K562 (cell line): Measurements from ENCODE around the gene SMIM35. TPM values are rescaled to one million over a fixed set of nuclear protein-coding genes. Genes with fewer than 3 reads are reported as not detected.
"Not testable (repeated sequence)": the region's sequence is repeated elsewhere in the genome, so short reads cannot be mapped to it uniquely, and the experiment has no call there.

ENCODE experiments used
- ATAC-seq: fragments of 200-7000 bp; cut with Tn5 transposase; 3 replicates; pipeline ENCODE4 v1.9.1; 2020; ENCODE audit warnings: moderate library complexity
- BruUV-seq: library from RNA; stranded (reverse); fragments of 400-500 nt; replicated peaks from 2 replicates; lab custom pipeline; 2021; lab: Mats Ljungman, UMichigan
- CTCF ChIA-PET: fragments of 300-600 bp; formaldehyde crosslinking; extraction: SDS; loops from one replicate; lab custom pipeline; 2021; ENCODE audit warnings: low intra/inter-chr PET ratio; lab: Yijun Ruan, JAX
- POLR2A ChIA-PET: fragments of 300-600, 350-650 bp; sonication (Branson Sonifier 250); formaldehyde crosslinking; extraction: SDS; loops from one replicate; lab custom pipeline; 2021; ENCODE audit warnings: antibody characterized with exemption, inconsistent platforms; lab: Yijun Ruan, JAX
- DNase-seq, 4 experiments: peaks; one replicate each; pipeline versions ENCODE4 v3.0.0 to v3.0.0-alpha.2; 2011 to 2018; ENCODE audit warnings: low spot score in 3 of 4, mixed read lengths in 3 of 4; ENCODE audit errors: extremely low read depth in 1 of 4
- FAIRE-seq: peaks from 2 replicates; lab custom pipeline; 2011; peaks lifted over from hg19 to GRCh38; lab: Jason Lieb, UNC
- H2AFZ ChIP-seq: 2 replicates; pipeline ENCODE4 v1.6.0; 2011; ENCODE audit warnings: low read depth, low read length, control low read depth, inconsistent platforms
- H3K27ac ChIP-seq: fragments of 200-600 bp; 3 replicates; pipeline ENCODE4 v1.8.0; 2011; ENCODE audit warnings: low read depth, mild to moderate bottlenecking, control low read depth, inconsistent platforms, low read length, moderate library complexity, mixed read lengths; ENCODE audit errors: extremely low read depth
- H3K27me3 ChIP-seq, 2 experiments: fragments of 300-600 bp in 1 of 2; 2 replicates in 1 of 2; 3 replicates in 1 of 2; pipeline versions ENCODE4 v1.6.0 to v1.8.0; 2011; ENCODE audit warnings: inconsistent platforms in 2 of 2, low read length in 2 of 2, mild to moderate bottlenecking in 1 of 2, mixed read lengths in 1 of 2, moderate library complexity in 1 of 2; ENCODE audit not compliant: control insufficient read depth in 2 of 2, insufficient read depth in 2 of 2
- H3K36me3 ChIP-seq: fragments of 300-600 bp; 3 replicates; pipeline ENCODE4 v1.8.0; 2011; ENCODE audit warnings: mild to moderate bottlenecking, low read length, inconsistent platforms; ENCODE audit not compliant: control insufficient read depth, insufficient read depth
- H3K4me1 ChIP-seq, 2 experiments: fragments of 200-600 bp in 1 of 2; replicated peaks in 1 of 2; 2 replicates in 1 of 2; 3 replicates in 1 of 2; pipeline versions ENCODE4 v1.5.1 to v1.8.0; 2011; ENCODE audit warnings: inconsistent platforms in 2 of 2, low read length in 2 of 2, mild to moderate bottlenecking in 1 of 2, mixed read lengths in 1 of 2, moderate library complexity in 1 of 2; ENCODE audit not compliant: control insufficient read depth in 2 of 2, insufficient read depth in 2 of 2
- H3K4me2 ChIP-seq: 2 replicates; pipeline ENCODE4 v1.6.1; 2011; ENCODE audit warnings: low read length, control low read depth, inconsistent platforms, mixed read lengths; ENCODE audit not compliant: insufficient read depth
- H3K4me3 ChIP-seq: fragments of 200-600 bp; sonication (generic), shearing (Covaris generic); 2 replicates; pipeline ENCODE4 v1.5.1; 2016; ENCODE audit warnings: control low read depth, inconsistent platforms
- H3K79me2 ChIP-seq: fragments of 200-600 bp; 3 replicates; pipeline ENCODE4 v1.8.0; 2011; ENCODE audit warnings: low read length, inconsistent platforms; ENCODE audit not compliant: control insufficient read depth, insufficient read depth
- H3K9ac ChIP-seq, 2 experiments: 2 replicates each; pipeline versions ENCODE4 v1.6.0 to v1.6.1; 2011; ENCODE audit warnings: low read depth in 2 of 2, low read length in 2 of 2, control low read depth in 1 of 2, inconsistent platforms in 1 of 2, mild to moderate bottlenecking in 1 of 2, mixed read lengths in 1 of 2; ENCODE audit not compliant: insufficient read depth in 1 of 2
- H3K9me1 ChIP-seq: one replicate; pipeline ENCODE4 v1.6.0; 2011; ENCODE audit warnings: inconsistent platforms, mild to moderate bottlenecking, low read length, moderate library complexity; ENCODE audit not compliant: control insufficient read depth, insufficient read depth
- H3K9me3 ChIP-seq: replicated peaks from 2 replicates; pipeline ENCODE4 v1.5.1; 2011; ENCODE audit warnings: low read depth, low read length, inconsistent platforms; ENCODE audit not compliant: control insufficient read depth, insufficient read depth
- H4K20me1 ChIP-seq: replicated peaks from 2 replicates; pipeline ENCODE4 v1.6.1; 2011; ENCODE audit warnings: low read length, inconsistent platforms, mixed read lengths; ENCODE audit not compliant: control insufficient read depth, insufficient read depth
- MEIS2 ChIP-seq: fragments of 450-650 bp; IDR thresholded peaks from 2 replicates; pipeline ENCODE4 v1.6.1; 2014; ENCODE audit warnings: mild to moderate bottlenecking; ENCODE audit not compliant: partially characterized antibody
- WGBS: fragments of 100-300 bp; shearing (Covaris generic); methylation state at CpG from one replicate; pipeline ENCODE4 v1.1.6; 2016; ENCODE audit warnings: low coverage, mixed read lengths; ENCODE audit not compliant: insufficient coverage; ENCODE audit errors: missing lambda C conversion rate; 5-methylcytosine and 5-hydroxymethylcytosine counted together
- in situ Hi-C: fragments of 300-500 bp; cut with MboI; formaldehyde crosslinking; loops from 4 replicates; pipeline ENCODE4 v1.15.0; 2018; ENCODE audit warnings: inconsistent platforms, mixed read lengths
- intact Hi-C: fragments of 100-400 bp; cut with micrococcal nuclease; formaldehyde crosslinking; loops from 2 replicates; pipeline ENCODE4 v1.14.2; 2022
- polyA plus RNA-seq, 8 experiments: library from polyadenylated mRNA; depleted of rRNA in 4 of 8; stranded (reverse) in 5 of 8; unstranded in 3 of 8; fragments of >200 nt; fragmentation: Nextera tagmentation in 2 of 8; fragmentation: Illumina TruSeq in 1 of 8; extraction: Ambion mirVana in 2 of 8; extraction: Trizol in 1 of 8; gene quantifications; 2 replicates each; pipeline versions ENCODE4 v1.2.1 to v1.2.3, GENCODE V29; 2011 to 2014; ENCODE audit warnings: inconsistent platforms in 1 of 8, missing spikeins in 1 of 8
- total RNA-seq, 7 experiments: library from RNA; depleted of rRNA in 6 of 7; stranded (reverse); fragments of >200 nt in 6 of 7; fragmentation: Illumina TruSeq in 2 of 7; extraction: Trizol in 2 of 7; gene quantifications; 2 replicates each; pipeline versions ENCODE4 v1.2.1 to v1.2.3, GENCODE V29; 2011 to 2021; ENCODE audit warnings: low replicate concordance in 1 of 7
- TF ChIP-seq, protein P1 (sequence below), 2 experiments: IDR thresholded peaks in 1 of 2; conservative IDR thresholded peaks in 1 of 2; 2 replicates each; pipeline ENCODE4 v1.6.1; 2016; ENCODE audit warnings: low read depth in 2 of 2, mild to moderate bottlenecking in 1 of 2, missing compliant biosample characterization in 1 of 2, missing genetic modification characterization in 1 of 2, moderate library complexity in 1 of 2

The SMIM35 gene
- total and polyA plus RNA-seq, 9 of the 15 experiments (the other 6 are each of a cell fraction or from before 2014, with no cell fraction given): 0.03 TPM; not detected in 7

DNA sequence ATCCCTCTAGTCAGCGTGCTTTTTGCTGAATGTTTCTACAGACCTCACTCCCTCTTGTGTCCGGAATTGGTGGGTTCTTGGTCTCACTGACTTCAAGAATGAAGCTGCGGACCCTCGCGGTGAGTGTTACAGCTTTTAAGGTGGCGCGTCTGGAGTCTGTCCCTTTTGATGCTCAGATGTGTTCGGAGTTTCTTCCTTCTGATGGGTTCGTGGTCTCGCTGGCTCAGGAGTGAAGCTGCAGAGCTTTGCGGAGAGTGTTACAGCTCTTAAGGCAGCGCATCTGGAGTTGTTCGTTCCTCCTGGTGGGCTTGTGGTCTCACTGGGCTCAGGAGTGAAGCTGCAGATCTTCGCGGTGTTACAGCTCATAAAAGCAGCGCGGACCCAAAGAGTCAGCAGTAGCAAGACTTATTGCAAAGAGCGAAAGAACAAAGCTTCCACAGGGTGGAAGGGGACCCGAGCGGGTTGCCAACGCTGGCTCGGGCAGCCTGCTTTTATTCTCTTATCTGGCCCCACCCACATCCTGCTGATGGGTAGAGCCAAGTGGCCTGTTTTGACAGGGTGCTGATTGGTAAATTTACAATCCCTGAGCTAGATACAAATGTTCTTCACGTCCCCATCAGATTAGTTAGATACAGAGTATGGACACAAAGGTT is 109.0 kb downstream of the SMIM35 start:
- H3K4me3 ChIP-seq, DNase-seq, H3K36me3 ChIP-seq, CTCF ChIA-PET, H3K9me1 ChIP-seq, ATAC-seq, FAIRE-seq, H3K27ac ChIP-seq, H3K79me2 ChIP-seq, H2AFZ ChIP-seq, H3K4me2 ChIP-seq, H3K9ac ChIP-seq, H3K27me3 ChIP-seq, BruUV-seq, H3K9me3 ChIP-seq, intact Hi-C loops, in situ Hi-C loops: not testable (repeated sequence)
- WGBS: 83% methylated on average over 21 of the region's 23 CpGs
- POLR2A ChIA-PET: interaction anchor here (0.9 to 1.9 kb wide), 2 partner anchors 9 to 17 kb away, joined by 3 to 6 read pairs; partner anchors contain the start of gene IL10RA
- peaks cover 18 to 31% of the 10 kb centered on the region in 2 experiments for H3K4me1 ChIP-seq
- TF ChIP-seq, protein P1, sequence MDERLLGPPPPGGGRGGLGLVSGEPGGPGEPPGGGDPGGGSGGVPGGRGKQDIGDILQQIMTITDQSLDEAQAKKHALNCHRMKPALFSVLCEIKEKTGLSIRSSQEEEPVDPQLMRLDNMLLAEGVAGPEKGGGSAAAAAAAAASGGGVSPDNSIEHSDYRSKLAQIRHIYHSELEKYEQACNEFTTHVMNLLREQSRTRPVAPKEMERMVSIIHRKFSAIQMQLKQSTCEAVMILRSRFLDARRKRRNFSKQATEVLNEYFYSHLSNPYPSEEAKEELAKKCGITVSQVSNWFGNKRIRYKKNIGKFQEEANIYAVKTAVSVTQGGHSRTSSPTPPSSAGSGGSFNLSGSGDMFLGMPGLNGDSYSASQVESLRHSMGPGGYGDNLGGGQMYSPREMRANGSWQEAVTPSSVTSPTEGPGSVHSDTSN (CRISPR knock-in tag; IDR thresholded peaks at IDR 0.05; ENCODE audit: low read depth): not testable (repeated sequence)
- TF ChIP-seq, protein P1 (tag; conservative IDR thresholded peaks at IDR 0.05; ENCODE audit: low read depth): peak; percentile 58
- TF ChIP-seq MEIS2: peak; percentile 46
- TF ChIP-seq, all 486 proteins: peak for 2; not testable (repeated sequence) for 484
- H4K20me1 ChIP-seq: not testable (repeated sequence)
